Fibroblast of skin of scalp (primary cell): Measurements from ENCODE around the gene CASS4.
A peak's percentile ranks its signal among the peaks of the same experiment; 100 is the strongest.

Experiments
- DNase-seq: peaks from one replicate; pipeline ENCODE4 v3.0.0-alpha.2; 2013

The CASS4 gene

GRCh38 chr20:56424931-56425330 lies 12.9 kb downstream of the CASS4 start:
- DNase-seq: no peak

GRCh38 chr20:56426026-56426425 lies 14.0 kb downstream of the CASS4 start:
- DNase-seq: no peak

- no peak for DNase-seq
These were observed 14.9 kb downstream of the CASS4 start for GRCh38 chr20:56426926-56427325.

- DNase-seq: no peak
These were observed 15.7 kb downstream of the CASS4 start for GRCh38 chr20:56427797-56428196.

- DNase-seq: no peak
These were observed 16.4 kb downstream of the CASS4 start for GRCh38 chr20:56428410-56428809.

- DNase-seq: no peak
These were observed 16.8 kb downstream of the CASS4 start for GRCh38 chr20:56428881-56429280.

- peak; percentile 46 for DNase-seq
These were observed 17.4 kb downstream of the CASS4 start for GRCh38 chr20:56429502-56429901.

GRCh38 chr20:56429941-56430340 lies 17.9 kb downstream of the CASS4 start:
- DNase-seq: no peak

GRCh38 chr20:56430461-56430860 lies 18.4 kb downstream of the CASS4 start:
- DNase-seq: no peak

GRCh38 chr20:56430957-56431356 lies 18.9 kb downstream of the CASS4 start:
- DNase-seq: no peak

GRCh38 chr20:56431471-56431870 lies 19.4 kb downstream of the CASS4 start:
- DNase-seq: no peak

GRCh38 chr20:56433221-56433879 lies 21.3 kb downstream of the CASS4 start:
- DNase-seq: peak; percentile 38

GRCh38 chr20:56433880-56434255 lies 21.8 kb downstream of the CASS4 start:
- peak; percentile 61 for DNase-seq

- DNase-seq: no peak
These were observed 25.3 kb downstream of the CASS4 start for GRCh38 chr20:56437196-56437960.

- DNase-seq: no peak
These were observed 26.2 kb downstream of the CASS4 start for GRCh38 chr20:56438284-56438683.

GRCh38 chr20:56439771-56440291 lies 27.8 kb downstream of the CASS4 start:
- DNase-seq: peak; percentile 100

GRCh38 chr20:56440346-56441007 lies 28.4 kb downstream of the CASS4 start:
- DNase-seq: peak; percentile 56

- no peak for DNase-seq
These were observed 30.6 kb downstream of the CASS4 start for GRCh38 chr20:56442389-56443365.

- peak; percentile 16 for DNase-seq
These were observed 31.8 kb downstream of the CASS4 start for GRCh38 chr20:56443654-56444540.

GRCh38 chr20:56445130-56445529 lies 33.1 kb downstream of the CASS4 start:
- DNase-seq: no peak

- no peak for DNase-seq
These were observed 33.5 kb downstream of the CASS4 start for GRCh38 chr20:56445540-56445939.
